GM11168 (cell line): ENCODE measurements around the gene LEKR1.
"Not testable (repeated sequence)": the region's sequence is repeated elsewhere in the genome, so short reads cannot be mapped to it uniquely, and the experiment has no call there.

ENCODE experiments used
- in situ Hi-C: fragments of 300-500 bp; cut with MboI; formaldehyde crosslinking; loops from one replicate; pipeline ENCODE4 v1.12.0; 2022; ENCODE audit warnings: low sequenced_read_pairs; ENCODE audit not compliant: unreplicated experiment

Gene LEKR1

GRCh38 chr3:156826144-156826895 lies at the start of gene LEKR1:
Gene LEKR1 (plus strand): TSS chr3:156826353. CDS start chr3:156829330, 2,977 bp downstream.
- in situ Hi-C loops, result loop anchor here (10.0 kb wide), 1 partner anchor 248 kb away; no protein-coding TSS in a partner anchor

DNA sequence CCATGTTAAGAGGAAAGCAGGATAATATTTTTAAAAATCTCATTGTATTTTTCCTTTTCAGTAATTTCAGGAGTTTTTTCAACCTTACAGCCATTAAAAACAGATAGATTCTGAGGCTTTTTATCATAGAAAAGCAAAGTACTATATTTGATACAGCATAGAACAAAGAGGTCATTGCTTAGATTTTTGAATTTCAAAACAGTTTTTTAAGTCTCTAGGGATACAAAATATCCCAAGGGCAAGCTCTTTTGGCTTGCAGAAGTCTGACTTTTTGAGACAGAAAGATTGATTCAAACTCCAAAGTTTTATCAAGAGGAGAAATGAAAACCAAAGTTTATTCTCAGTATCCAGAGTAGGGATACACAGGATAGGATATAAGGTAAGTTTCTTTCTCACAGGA lies 49.3 kb upstream of the LEKR1 start:
- in situ Hi-C loops, result no loop called here

GRCh38 chr3:156781310-156782230 lies 44.6 kb upstream of the LEKR1 start:
- in situ Hi-C loops, result no loop called here

DNA sequence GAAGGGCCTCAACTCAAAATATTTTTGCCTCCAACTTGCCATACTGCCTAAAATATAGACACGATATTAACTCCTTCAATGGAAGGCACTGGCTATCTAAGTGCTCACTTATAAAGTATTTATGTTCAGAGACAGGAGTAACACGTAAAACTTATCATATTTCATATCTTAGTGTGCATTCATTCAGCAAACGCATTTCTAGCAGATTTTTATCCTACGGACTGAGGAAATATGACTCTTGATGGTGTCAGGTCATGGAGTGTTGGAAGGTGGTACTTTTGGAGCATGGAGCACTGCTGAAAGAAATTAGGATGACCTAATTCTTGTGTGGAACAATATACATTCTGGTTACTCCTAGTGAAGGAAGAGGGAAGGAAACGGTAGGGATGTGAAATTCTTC lies 43.8 kb upstream of the LEKR1 start:
- in situ Hi-C loops, result no loop called here

- in situ Hi-C loops, result no loop called here
Measured at GRCh38 chr3:156782921-156783320, 43.2 kb upstream of the LEKR1 start.

- in situ Hi-C loops, result no loop called here
Measured at GRCh38 chr3:156787001-156787400, 39.2 kb upstream of the LEKR1 start.

DNA sequence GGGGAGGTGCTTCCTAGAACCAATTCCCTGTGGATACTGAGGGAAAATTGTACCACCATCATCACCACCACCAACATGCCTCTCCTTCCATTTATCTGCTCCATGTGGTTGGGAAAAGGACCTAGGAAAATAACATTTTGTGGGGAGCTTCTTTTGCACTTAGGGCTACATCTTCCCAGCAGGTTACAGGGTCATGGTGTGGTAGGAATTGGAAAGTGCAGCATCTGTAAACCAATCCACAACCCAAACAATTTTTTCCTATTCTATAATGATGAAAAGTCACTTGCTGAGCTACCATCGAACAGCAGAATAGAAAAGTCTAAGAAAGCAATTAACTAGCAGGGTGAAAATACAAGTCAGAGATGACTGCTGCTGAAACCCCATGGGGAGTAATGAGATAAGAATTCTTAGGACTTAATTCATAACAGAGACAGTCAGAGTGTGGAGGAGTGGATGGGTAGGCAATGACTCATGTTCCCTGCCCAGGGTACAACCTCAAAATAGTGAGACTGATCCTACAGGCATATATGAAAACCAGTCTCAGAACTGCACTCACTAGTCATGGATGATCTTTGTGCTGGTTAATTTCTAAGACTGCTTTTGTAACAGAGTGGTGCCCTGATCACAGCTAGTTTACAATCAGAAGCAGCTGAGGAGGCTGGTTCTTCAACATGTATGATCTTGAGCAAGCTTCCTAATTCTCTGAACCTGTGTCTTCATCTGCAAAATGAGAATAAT lies 38.1 kb upstream of the LEKR1 start:
- in situ Hi-C loops, result no loop called here

GRCh38 chr3:156788846-156789245 lies 37.3 kb upstream of the LEKR1 start:
- in situ Hi-C loops, result no loop called here

DNA sequence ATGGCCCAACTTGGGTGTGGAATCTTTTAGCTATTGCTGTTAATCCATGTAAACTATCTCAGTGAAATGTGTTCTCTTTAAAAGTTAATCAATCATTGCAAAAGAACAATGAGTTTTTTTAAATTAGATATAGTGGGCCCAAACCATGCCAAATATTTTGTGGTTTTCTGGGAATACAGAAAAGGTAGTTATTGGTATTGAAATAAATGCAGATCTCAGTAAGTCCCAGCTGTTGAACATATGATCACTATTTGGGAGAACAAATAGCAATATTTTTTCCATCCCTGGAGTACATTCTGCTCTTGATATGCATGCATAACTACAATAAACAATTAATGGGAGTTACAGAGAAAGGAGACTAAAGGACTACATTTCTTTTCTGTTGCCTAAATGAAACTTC lies 36.0 kb upstream of the LEKR1 start:
- in situ Hi-C loops, result no loop called here

DNA sequence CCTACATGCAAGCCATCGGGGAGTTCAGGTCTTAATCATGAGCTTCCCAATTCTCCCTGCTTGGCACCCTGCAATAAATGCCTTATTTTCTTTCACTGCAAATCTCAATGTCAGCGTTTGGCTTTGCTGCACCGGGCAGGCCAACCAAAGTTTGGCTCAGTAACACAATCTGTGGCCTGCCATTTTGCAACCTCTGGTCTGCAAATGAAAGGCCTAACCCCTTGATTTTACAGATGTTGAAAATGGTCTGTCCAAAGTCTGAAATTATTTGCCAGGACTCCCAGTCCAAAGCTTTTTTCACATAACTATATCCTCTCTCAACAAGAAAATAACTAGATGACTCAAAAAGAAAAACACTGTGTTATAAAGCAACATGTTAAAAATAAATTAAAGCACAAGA lies 34.0 kb upstream of the LEKR1 start:
- in situ Hi-C loops, result no loop called here

DNA sequence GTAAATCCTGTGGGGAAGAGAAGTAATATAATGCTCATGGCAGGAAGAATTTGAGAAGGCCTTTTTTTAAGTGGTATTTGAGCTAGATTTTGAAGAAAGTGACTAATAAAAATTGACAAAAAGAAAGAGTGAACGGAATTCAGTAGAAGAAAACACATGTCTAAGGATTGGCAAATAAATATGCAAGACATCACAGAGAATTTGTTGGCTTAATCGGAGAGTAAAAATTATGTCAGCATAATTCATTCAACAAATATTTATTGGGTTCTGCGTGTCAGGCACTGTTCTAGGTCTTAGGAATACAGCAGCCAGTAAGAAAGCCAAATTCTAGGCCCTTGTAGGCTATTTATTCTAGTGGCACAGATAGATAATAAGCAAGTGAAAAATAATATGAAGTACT lies 33.6 kb upstream of the LEKR1 start:
- in situ Hi-C loops, result no loop called here

DNA sequence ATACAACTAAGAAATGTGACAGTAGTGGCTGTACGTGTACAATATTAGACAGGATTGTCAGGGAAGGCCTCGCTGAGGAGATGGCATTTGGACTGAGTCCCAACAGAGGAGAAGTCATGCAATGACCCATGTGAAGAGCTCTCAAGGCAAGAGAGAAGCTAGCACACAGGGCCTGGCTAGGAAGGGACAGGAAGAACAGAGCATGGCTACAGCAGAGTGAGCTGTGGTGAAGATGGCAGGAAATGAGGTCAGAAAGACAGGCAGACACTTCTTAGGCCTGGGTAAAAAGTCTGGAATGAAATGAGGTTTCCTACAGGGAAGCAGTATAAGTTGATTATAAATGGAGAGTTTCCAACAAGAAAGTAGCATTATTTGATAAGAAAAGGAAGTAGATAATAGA lies 33.2 kb upstream of the LEKR1 start:
- in situ Hi-C loops, result no loop called here

- in situ Hi-C loops, result no loop called here
Measured at GRCh38 chr3:156793400-156793799, 32.8 kb upstream of the LEKR1 start.

- in situ Hi-C loops, result no loop called here
Measured at GRCh38 chr3:156793851-156794250, 32.3 kb upstream of the LEKR1 start.

DNA sequence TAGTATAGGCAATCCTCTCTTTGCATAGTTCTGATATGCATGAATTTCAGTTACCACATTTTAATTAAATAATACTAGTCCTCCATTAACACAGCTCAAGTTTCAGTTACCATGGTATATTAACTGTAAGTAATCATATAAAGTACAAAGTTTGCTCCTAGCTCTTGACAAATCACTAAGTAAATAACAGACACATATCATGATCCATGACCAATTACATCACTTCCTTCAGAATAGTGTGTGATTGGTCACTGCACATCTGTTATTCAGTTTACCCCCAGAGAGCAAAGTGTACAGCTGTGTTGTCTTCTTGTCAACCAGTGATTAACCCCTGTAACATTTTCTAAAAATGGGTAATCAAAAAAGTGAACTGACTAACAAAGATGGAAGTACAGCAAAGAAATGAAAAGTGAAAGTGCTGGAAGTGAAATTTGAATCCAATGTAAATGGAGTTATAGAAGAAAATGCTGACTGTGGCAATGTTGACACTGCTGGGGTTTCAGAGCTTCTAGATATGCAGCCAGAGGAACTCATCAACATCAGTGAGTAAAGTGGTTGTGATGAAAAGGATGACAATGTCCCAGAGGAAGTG lies 30.2 kb upstream of the LEKR1 start:
- in situ Hi-C loops, result no loop called here

DNA sequence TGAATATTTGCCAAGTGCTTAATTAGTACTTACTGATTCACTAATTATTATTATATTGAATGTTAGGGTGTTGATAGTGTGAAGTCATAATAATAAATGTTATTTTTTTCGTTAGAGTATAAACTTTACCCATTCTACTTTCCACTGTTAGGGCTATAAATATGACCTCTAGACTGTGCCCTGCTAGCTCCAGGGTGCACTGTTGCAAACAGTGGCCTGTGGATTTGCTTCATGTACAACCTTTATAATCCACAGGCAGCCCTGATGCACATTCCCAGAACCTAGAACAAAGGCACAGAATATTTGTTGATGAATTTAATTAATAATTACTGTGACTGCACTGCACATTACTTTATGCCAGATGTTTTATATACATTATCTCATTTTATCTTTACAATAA lies 28.8 kb upstream of the LEKR1 start:
- in situ Hi-C loops, result no loop called here

DNA sequence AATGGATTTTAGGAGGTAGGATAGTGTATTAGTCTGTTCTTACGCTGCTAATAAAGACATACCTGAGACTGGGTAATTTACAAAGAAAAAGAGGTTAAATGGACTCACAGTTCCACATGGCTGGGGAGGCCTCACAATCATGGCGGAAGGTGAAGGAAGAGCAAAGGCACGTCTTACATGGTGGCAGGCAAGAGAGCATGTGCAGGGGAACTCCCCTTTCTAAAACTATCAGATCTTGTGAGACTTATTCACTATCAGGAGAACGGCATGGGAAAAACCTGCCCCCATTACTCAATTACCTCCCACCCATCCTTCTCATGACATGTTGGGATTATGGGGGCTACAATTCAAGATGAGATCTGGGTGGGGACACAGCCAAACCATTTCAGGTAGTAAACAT lies 25.9 kb upstream of the LEKR1 start:
- in situ Hi-C loops, result not testable (repeated sequence)

DNA sequence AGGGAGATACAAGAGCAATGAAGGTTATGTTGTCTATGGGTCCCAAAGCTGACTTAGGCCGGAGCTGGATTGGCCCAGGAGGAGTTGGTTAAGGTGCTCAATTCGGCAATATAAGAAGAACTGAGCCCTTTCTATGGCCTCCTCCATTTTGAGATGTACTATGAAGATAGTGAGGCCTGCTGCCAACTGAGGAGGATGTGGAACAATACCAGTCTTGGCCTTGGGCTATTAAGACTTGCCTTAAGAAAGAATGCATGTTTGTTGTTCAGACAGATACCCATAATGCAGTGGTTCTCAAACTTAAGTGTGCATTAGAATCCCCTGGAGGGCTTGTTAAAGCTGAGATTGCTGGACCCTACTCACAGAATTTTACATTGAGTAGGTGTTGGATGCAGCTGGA lies 24.4 kb upstream of the LEKR1 start:
- in situ Hi-C loops, result no loop called here

DNA sequence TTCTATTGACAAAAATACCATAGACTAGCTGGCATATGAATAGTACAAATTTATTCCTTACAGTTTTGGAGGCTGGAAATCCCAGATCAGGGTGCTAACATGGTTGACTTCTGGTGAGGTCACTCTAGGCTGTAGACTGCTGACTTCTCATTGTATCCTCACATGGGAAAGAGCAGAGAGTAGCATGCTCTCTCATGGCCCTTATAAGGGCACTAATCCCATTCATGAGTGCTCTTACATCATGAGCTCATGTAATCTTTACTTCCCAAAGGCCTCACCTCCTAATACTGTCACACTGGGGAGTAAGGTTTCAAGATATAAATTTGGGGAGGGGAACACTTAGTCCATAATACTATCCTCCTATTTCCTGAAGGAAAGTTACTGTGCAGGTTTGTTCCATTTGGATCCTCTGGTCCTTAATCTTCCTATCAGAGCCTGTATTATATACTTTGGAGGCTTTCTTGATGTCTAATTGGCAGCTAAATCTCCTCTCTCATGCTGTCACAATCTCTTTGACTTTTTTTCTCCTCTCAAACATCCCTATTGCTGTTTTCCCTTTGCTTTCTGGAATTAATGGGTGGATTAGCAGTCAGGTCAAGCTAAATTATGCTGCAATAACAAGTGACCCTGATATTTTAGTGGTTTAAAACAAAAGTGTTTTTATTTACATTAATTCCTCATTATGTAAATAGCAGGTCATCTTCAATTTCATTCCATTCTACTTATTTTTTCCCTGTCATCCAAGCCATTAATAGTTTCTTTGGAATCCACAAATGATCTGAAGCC lies 23.1 kb upstream of the LEKR1 start:
- in situ Hi-C loops, result no loop called here
